Urothelium cell line (cell line): ENCODE measurements around the gene ARFGAP3.

Experiments used
- DNase-seq: peaks from one replicate; pipeline ENCODE4 v3.0.0; 2011; ENCODE audit warnings: low spot score, mixed read lengths
- FAIRE-seq: peaks from 2 replicates; lab custom pipeline; 2011; peaks lifted over from hg19 to GRCh38; lab: Jason Lieb, UNC

The ARFGAP3 gene

DNA sequence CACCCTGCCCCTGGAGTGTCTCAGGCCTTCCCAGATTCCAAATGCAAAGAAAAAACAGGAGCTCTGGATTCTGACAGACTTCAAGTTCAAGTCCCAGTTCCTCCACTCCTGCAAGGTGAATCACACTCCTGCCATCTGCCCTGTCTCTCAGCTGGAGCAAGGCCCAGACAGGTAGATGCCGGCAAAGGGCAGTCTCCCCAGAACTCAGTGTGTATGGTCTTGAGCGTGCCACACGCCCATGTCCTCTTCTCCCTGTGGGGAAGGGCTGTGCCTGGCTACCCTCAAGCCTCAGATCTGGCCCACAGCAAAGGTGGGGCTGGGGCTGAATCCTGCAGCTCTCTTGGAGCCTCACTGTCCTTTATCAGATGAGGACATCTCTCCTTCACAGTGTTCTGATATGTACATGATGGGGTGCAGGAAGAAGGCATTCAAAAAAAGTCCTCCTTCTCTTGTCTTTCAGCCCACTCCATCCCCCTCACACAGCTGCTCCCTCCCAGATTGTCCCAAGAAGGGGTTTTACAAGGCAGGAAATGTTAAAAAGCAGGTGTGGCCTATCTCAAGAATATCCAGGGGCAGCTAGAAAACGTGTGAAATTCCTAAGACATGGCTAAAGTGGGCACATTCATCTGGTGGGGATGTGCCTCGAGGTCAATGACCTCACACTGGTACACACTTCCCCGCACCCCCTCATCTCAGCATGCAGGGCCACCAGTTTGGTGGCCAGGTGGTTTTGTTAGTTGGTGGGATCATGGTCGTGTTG is 27.7 kb upstream of the ARFGAP3 start:
- FAIRE-seq: no peak
- DNase-seq: no peak

DNA sequence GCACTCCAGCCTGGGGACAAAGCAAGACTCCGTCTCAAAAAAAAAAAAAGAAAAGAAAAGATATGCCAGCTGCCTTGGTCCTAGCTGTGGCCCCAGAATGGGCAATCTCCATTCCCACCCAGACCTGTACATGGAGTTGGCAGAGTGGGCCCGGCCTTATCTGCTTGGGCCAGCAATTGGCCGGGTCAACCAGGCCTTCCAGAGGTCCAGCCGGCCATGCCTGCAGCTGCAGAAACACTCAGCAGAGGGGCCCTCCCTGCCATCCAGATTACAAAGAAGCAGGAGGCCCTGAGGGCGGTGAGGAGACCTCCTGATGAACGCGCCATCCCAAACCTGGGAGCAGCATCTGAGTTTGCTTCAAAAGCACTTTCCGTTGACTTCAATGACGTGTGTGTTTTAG is 26.9 kb upstream of the ARFGAP3 start:
- DNase-seq: no peak
- no peak for FAIRE-seq

DNA sequence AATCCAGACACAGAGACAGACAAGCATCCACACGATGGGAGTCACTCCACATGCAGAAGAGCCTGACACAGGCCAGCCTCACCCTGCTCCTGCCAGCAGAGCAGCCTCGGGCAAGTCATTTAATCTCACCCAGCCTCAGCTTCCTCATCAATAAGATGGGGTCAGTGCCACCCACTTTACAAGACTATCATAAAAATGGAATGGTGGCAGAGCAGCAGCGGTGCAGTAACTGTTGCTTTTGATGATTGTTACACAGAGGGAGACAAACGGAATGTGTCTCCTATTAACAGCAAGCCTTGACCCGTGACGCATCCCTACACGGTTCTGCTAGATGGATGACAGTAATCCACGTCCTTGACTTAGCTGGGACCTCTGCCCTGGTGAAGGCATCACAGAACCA is 26.0 kb upstream of the ARFGAP3 start:
- no peak for FAIRE-seq

DNA sequence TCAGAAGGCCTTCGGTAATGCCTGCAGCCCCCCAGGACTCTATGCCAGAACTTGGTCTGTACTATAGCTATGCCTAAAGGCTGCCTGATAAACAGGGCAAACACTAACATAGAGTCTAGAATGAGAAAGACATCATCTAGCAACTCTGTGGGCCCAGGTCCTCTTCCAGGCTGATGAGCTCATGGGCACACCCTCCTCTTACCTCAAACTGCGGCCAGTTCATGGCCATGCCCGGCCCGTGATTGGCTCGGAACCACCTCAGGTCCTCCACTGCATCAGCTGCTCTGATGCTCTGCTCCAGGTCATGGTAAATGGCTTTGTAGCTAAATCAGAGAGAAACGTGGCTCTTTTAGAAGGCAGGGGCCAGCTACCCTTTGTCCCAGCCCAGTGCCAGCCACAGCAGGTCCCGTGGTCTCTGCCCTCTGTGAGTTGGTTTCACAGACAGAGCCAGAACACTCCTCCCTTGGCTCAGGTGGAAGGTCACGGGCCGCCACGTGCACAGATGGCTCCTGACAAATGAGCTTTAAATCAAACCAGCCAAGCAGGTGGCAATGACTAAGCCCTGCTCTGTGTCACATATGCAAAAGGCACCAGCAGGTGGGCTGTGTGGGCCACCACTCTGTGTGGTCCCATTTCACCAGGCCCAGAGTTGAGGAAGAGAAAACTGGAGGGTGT is 25.0 kb upstream of the ARFGAP3 start:
- FAIRE-seq (no peak), DNase-seq (no peak)

More for the DNA sequence above, 26.0 kb upstream of the ARFGAP3 start:
- DNase-seq: no peak

DNA sequence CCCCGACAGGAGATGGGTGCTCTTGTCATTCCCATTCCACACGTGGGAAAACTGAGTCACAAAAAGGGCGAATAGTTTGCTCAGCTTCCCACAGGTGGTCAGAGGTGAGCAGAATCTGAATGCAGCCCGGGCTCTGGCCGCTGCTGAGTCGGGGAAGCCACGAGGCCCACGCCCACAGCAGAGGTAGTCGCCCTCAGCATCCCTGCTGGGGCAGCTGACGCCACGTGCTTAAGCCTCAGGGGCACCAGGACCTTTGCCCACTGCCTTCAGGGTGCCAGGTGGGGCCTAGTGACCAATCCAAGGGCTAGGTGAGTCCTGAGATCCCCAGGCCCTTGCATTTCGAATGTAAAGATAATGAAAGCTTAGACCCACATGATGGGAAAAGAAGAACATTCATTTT is 24.2 kb upstream of the ARFGAP3 start:
- DNase-seq (no peak), FAIRE-seq (no peak)

DNA sequence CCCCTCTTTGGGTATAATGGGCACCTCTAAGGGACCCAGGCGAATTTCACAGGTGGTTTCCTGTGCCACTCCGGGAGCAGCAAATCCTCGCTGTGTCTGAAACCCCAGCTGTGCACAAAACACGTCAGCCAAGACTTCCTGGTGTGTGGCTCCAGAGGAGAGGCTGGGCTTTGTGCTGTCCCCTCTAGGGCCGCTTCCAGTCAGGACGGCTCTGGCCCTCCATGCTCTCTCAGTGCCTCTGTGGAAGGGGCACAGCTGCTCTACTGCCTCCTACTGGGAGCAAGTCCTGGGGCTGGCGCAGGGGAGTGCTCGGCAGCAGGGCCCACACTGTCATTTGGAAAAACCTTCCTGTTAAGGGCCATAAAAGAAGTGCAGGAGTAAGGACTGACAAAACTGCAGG is 23.7 kb upstream of the ARFGAP3 start:
- FAIRE-seq (no peak), DNase-seq (no peak)

DNA sequence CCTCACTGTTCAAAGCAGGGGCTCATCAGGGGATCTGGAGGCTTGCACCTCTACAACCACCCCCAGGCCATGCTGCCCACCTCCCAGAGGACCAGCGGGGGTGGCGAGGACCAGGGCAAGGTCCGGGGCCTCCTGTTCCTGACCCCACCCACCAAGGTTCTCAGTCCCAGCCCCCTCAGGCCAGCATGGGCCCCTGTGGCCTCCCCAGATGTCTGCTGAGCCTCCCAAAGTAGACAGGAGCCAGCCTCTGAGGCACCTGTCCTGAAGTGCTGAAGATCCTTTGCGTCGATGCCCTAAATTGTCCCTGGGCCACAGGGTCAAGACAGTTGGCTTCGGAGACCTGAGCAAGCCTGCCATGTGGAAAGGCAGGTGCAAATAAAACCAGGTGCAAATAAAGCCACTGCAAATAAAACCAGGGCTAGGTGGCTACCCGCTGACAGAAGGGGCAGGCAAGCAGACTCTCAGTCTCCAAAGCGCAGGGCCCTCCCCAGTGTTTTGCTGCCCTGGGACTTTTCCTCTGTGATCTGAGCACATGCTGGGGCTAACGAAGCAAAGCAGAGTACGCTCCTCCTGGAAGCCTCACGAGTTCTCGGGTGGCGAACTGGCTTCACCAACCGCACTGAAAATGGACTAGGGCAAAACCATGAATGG is 22.4 kb upstream of the ARFGAP3 start:
- no peak for FAIRE-seq
- no peak for DNase-seq

DNA sequence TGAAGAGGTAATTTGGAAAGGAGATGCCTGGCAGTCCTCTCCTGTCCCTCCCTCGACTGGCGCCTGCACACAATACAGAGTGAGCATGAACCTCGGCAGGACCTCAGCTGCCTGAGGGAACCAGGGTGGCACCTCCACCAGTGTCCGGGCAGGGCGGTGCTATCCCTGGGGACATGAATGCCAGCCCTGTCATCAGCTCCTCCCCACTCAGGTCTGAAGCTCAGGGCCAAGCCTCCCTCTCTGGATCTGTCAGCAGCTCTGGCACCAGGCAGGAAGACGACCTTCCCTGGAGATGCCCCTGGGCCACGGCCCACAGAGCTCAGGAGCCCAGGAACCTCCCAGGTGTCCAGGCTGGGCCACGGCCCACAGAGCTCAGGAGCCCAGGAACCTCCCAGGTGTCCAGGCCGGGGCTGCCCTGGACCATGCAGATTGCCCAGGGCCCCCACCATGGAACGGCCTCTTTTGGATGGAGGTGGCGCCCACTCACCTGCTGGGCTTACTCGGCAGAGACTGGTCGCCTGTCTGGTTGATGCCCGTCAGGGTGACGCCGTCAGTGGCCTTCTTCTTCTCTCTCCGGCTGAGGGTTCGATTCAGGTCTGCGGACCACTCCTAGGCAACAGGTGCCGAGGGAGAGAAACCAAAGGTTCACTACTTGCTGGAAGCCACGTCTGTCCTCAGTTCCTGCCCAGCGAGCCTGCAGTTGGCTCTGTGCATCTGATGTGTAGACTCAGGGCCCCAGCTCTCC is 21.7 kb upstream of the ARFGAP3 start:
- FAIRE-seq (no peak), DNase-seq (no peak)

DNA sequence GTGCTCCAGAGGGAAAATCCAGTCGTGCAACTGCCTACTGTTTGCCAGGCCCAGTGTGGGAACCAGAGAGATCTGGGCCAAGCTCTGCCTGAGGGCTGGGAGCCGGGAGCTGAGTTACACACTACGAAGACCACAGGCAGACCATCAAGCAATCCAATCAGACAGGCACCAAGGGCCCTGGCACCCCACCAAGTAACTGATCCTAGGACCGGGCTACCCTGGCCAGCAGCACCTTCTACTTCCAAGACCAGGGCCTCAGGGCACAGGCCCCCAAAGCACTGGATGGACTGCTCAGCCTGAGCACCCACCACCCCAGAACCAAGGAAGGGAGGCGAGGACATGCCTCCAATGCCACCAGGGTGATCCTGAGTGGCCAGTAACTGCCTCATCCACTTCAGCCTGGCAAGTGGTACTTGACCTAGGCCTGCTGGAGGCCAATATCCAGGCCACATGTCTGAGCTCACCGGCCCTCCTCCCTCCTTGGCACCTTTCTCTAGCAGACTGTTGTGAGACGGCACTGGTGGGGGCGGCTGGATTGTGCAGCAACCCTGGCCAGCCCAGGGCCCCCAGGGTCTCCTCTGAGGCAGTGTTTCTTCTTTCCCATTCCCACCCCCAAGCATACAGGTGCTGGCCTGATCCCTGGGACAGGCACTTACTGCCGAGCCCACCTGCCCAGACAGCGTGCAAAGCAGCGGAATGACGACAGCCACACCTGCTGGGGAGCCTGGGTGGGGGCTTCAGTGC is 20.7 kb upstream of the ARFGAP3 start:
- peak; percentile 40 for FAIRE-seq
- no peak for DNase-seq

DNA sequence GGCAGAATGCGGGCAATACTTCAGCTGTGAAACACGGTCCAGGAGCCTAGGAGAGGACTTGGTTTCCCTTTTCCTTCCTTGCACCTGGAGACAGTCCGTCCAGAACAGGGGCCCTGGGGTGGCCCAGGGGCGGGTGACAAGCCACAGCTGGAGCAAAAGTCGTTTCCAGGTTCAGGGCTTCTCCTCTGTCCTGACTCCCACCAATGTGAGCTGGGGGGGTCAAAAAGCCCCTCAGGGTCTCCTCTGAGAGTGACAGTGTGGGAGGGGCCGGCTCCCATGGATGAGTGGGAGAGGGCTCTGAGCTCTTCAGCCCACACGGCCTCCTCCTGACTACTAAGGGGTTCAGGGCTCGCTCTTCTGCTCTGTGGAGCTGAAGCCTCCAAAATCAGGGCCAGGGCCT is 20.1 kb upstream of the ARFGAP3 start:
- FAIRE-seq (no peak), DNase-seq (no peak)

DNA sequence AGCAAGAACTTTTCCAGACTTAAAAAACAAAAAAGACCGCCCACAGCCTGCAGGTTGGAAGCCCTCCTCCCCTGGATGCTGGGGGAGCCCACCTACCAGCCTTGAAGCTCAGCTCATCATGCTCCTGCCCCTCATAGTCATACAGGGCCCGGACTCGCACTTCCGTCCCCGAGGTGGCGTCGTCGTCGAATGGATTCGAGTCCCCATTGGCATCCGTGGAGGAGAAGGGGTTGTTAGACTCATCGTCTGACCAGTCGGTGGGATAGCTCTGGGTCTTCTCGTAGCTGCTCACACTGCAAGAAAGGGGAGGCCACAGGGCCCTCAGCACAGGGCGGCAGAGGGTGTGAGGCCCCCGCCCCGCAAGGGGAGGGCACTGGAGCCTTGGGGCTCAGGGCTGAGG is 19.0 kb upstream of the ARFGAP3 start:
- FAIRE-seq (no peak), DNase-seq (no peak)

DNA sequence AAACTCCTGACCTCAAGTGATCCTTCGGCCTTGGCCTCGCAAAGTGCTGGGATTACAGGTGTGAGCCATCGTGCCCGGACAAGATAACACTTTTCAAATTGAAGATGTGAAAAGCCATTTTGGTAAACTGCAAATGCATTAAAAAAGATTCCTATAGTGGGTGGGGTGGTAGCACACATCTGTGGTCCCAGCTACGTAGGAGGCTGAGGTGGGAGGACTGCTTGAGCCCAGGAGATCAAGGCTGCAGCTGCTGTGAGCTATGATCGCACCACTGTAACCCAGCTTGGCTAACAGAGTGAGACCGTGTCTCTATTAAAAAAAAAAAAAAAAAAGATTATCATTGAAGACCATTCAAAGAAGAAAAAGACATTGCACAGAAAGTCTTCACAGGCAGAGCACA is 16.9 kb upstream of the ARFGAP3 start:
- DNase-seq: no peak

DNA sequence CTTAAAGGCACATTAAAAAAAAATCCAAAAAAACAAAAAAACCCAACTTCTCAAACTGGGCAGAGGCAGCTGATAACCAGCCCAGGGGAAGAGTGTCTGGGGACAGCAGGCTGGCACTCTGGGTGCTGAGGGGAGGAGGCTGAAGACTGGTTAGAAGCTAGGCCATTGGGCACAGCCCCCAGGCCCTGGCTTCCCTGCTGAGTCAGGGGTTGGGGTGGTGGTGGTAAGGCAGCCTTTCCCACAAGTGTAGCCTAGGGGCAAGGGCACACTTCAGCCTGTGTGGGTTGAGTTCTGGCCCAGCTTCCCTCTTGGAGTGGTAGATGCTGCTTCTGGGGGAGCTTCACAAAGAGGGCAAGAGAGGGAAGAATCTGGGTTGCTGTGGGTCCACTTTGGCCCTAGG is 16.3 kb upstream of the ARFGAP3 start:
- DNase-seq (no peak), FAIRE-seq (no peak)

More for the DNA sequence above, 16.9 kb upstream of the ARFGAP3 start:
- peak; percentile 17 for FAIRE-seq

DNA sequence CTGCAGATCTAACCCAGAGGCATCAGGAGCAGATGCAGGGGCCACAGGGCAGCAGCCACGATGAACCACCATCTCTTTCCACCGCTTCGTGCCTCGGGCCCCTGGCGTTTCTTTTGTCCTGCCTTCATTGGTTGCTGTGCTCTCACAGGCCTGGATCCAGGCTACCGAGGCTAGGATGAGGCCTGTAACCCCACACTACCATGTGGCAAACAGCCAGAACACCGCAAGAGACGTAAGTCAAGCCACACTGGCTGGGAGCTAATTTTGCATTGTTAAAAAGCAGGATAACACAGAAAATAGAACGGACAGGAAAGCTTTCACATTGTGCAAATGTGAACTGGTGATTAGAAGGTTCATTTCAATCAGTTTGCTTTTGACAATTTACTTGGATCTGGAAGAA is 15.7 kb upstream of the ARFGAP3 start:
- DNase-seq: no peak
- FAIRE-seq: no peak

DNA sequence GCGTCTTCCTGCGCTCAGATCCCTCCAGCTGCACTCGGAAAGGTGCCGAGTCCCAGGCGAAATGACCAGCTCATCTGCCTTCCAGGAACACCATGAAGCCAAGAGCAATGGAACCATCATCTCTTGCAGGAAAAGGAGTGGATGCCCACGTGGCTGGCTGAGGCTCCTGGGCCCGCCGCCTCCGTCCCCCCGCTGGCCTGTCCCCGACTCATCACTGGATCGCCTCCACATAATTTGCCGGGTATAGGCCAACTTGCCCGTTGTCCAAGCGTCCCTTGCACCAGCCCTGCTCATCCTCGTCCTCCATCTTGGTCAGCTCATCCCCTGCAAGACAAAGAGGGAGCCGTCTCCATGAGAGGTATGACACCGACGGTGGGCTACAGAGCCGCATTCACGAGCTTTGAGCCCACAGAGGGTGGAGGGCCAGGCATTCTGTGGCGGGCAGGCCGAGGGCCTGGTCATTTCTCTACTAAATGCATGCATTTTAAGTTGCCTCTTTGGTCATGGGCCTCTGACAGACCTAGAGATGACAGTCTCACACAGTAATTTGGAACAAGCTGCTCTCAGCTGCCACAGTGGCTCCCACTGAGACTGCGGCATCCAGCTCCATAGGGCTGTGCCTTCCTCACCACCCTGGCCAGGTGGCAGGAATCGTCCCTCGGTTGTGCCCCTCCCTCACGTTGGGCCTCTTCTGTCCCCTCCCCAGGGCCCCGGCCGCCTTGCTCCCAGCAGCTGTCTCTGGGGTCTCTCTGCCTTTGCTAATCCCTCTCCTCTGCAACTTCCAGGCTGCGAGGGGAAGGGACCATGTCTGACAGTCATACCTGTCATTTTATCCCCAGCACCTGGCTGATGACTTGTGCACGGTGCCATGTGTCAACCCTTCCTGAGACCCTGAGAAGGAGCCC is 14.3 kb upstream of the ARFGAP3 start:
- FAIRE-seq: no peak
- no peak for DNase-seq

DNA sequence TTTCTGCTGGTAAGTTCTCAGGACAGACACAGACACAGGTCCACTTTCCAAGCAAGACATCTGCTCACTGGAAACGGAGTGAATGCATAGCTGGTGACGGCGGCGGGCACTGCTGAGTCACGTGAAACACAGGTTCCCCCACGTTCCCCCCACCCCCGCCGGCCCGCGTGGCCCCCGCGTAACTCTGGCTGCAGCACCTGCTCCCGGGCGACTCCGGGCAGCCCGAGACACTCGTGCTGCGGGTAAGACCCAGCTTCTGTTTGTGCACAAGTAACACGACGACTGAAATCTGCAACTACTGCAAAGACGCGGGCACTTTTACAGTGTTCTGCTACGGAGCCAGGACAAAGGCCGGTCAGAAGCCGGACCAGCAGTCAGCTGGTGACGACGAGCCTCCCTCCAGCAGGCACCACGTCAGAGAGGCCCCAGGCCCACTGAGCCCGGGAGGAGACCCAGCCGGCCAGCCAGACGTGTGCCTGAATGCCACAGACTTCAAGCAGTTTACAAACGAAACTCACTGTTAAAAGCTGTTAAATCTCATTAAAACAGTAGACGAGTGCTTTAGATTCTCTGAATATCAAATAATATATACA is 12.9 kb upstream of the ARFGAP3 start:
- no peak for FAIRE-seq

DNA sequence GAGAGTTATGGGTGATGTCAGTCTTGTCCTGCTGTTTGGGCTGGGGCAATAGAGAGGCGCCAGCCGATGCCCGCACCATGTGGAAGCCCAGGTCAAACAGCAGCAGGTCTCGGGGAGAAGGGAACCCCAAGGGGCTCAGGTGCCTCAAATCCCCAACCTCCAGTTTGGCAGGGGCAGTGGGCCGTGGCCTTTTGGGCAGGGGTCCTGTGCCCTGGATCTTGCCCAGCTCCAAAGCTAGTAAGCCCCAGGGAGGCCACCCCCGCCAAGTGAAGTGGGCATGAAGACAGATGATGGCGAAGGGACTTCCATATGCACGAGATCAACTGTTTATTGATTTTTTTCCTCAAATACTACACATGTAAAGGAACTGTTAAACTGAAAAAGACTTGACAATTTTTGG is 12.4 kb upstream of the ARFGAP3 start:
- DNase-seq (no peak), FAIRE-seq (no peak)

More for the DNA sequence above, 12.9 kb upstream of the ARFGAP3 start:
- no peak for DNase-seq

DNA sequence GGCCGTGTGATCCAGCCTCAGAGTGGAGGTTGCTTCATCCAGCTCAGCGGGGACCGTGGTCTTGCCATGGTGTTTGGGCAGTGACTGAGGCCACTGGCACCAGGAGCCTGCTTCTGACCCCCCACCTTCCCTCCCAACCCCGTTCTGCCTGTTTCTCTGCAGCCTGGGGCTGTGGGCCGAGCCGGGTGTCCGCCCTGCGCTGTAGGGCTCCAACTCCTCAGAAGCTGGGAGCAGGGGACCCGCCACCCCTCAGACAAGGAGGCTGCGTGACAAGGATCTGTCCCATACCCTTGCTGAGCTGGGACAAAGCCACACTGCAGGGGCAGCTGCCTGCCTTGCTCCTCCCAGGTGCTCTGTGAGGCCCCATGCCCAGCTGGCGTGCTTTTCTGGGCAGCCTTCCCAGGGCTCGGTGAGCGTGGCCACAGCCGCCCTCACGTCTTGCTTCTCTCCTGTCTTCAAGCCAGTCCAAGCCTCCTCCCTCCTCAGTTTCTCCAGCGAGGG is 11.7 kb upstream of the ARFGAP3 start:
- FAIRE-seq: no peak
- no peak for DNase-seq

DNA sequence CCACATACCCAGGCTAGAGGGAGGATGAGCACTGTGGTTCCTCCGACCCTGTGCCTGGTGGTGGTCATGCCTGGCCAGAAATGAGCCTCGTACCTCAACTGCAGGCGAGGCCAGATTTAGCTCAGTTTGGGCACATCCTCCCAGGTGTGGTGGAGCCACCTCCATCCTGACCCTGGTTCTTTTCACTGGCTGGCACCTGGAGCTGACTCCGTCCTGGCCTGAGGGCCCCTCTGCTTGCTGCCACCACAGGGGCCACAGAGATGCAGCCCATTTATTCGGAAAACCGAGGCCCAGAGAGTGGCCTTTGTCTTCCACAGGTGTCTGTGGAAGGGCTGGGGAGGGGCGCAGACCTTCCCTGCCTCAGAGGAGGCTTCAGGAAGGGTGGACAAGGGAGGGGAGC is 9.0 kb upstream of the ARFGAP3 start:
- DNase-seq (no peak), FAIRE-seq (peak; percentile 37)
